ENCODE results near the gene HOXA6.

The HOXA6 gene

GRCh38 chr7:27173511-27173955 is 26.0 kb upstream of the HOXA6 start:
- no peaks in the 10 kb centered on the region for H3K79me2 ChIP-seq (ENCODE audit: insufficient read depth, low read length)
- DNase-seq (no peak), ATAC-seq (ENCODE audit: insufficient read depth, low read depth) (no peak)
- H3K36me3 ChIP-seq (ENCODE audit: insufficient read depth, low read length) = no peaks in the 10 kb centered on the region
- H3K9me3 ChIP-seq (ENCODE audit: insufficient read depth, low read length, severe bottlenecking) = no peaks in the 10 kb centered on the region
- no peak overlapping the region for H3K27ac ChIP-seq (ENCODE audit: low read length)
- no peak overlapping the region for H3K4me2 ChIP-seq (ENCODE audit: insufficient read depth, low read length)
- no peak overlapping the region for H3K4me3 ChIP-seq (ENCODE audit: low read depth in 1 of 2, low read length in 2 of 2)
- H3K4me1 ChIP-seq (ENCODE audit: insufficient read depth, low read length) = no peaks in the 10 kb centered on the region
- peaks cover 10% of the 10 kb centered on the region for H3K27me3 ChIP-seq (ENCODE audit: insufficient read depth, low read length, poor library complexity)
- no peak for TF ChIP-seq EZH2 (IDR thresholded peaks at IDR 0.05; ENCODE audit: borderline replicate concordance, low read depth, low read length, severe bottlenecking)
- no peak for TF ChIP-seq CTCF (IDR thresholded peaks at IDR 0.05; ENCODE audit: borderline replicate concordance, extremely low read depth, low read length, poor library complexity, severe bottlenecking)
- H4K20me1 ChIP-seq (ENCODE audit: insufficient read depth, low read length) = no peaks in the 10 kb centered on the region
- no peak overlapping the region for H3K9ac ChIP-seq (ENCODE audit: low read depth, low read length)
- H2AFZ ChIP-seq (ENCODE audit: low read depth, low read length) = no peak overlapping the region

GRCh38 chr7:27172823-27173510 is 25.4 kb upstream of the HOXA6 start:
- no peak overlapping the region for H3K27ac ChIP-seq (ENCODE audit: low read length)
- no peak for DNase-seq
- no peaks in the 10 kb centered on the region for H4K20me1 ChIP-seq (ENCODE audit: insufficient read depth, low read length)
- peaks cover 10% of the 10 kb centered on the region for H3K27me3 ChIP-seq (ENCODE audit: insufficient read depth, low read length, poor library complexity)
- no peak overlapping the region for H3K9ac ChIP-seq (ENCODE audit: low read depth, low read length)
- ATAC-seq (ENCODE audit: insufficient read depth, low read depth) = no peak
- H3K4me3 ChIP-seq (ENCODE audit: low read depth in 1 of 2, low read length in 2 of 2) = no peak overlapping the region
- TF ChIP-seq CTCF (IDR thresholded peaks at IDR 0.05; ENCODE audit: borderline replicate concordance, extremely low read depth, low read length, poor library complexity, severe bottlenecking) (no peak), EZH2 (IDR thresholded peaks at IDR 0.05; ENCODE audit: borderline replicate concordance, low read depth, low read length, severe bottlenecking) (no peak)
- H3K4me1 ChIP-seq (ENCODE audit: insufficient read depth, low read length) = no peaks in the 10 kb centered on the region
- no peak overlapping the region for H2AFZ ChIP-seq (ENCODE audit: low read depth, low read length)
- no peaks in the 10 kb centered on the region for H3K9me3 ChIP-seq (ENCODE audit: insufficient read depth, low read length, severe bottlenecking)
- no peaks in the 10 kb centered on the region for H3K36me3 ChIP-seq (ENCODE audit: insufficient read depth, low read length)
- no peak overlapping the region for H3K4me2 ChIP-seq (ENCODE audit: insufficient read depth, low read length)
- no peaks in the 10 kb centered on the region for H3K79me2 ChIP-seq (ENCODE audit: insufficient read depth, low read length)

- Histone ChIP-seq H3K79me2 (ENCODE audit: insufficient read depth, low read length) (no peaks in the 10 kb centered on the region), H3K4me2 (ENCODE audit: insufficient read depth, low read length) (no peak overlapping the region), H3K4me1 (ENCODE audit: insufficient read depth, low read length) (no peaks in the 10 kb centered on the region), H3K9ac (ENCODE audit: low read depth, low read length) (no peak overlapping the region), H3K27me3 (ENCODE audit: insufficient read depth, low read length, poor library complexity) (peaks cover 7% of the 10 kb centered on the region), H3K9me3 (ENCODE audit: insufficient read depth, low read length, severe bottlenecking) (no peaks in the 10 kb centered on the region), H2AFZ (ENCODE audit: low read depth, low read length) (no peak overlapping the region), H3K27ac (ENCODE audit: low read length) (no peak overlapping the region), H3K4me3 (ENCODE audit: low read depth in 1 of 2, low read length in 2 of 2) (no peak overlapping the region), H4K20me1 (ENCODE audit: insufficient read depth, low read length) (no peaks in the 10 kb centered on the region), H3K36me3 (ENCODE audit: insufficient read depth, low read length) (no peaks in the 10 kb centered on the region)
- TF ChIP-seq CTCF (IDR thresholded peaks at IDR 0.05; ENCODE audit: borderline replicate concordance, extremely low read depth, low read length, poor library complexity, severe bottlenecking) (no peak), EZH2 (IDR thresholded peaks at IDR 0.05; ENCODE audit: borderline replicate concordance, low read depth, low read length, severe bottlenecking) (no peak)
- DNase-seq (no peak), ATAC-seq (ENCODE audit: insufficient read depth, low read depth) (no peak)
Observed at GRCh38 chr7:27172315-27172774, 24.8 kb upstream of the HOXA6 start.

Measured in DND-41 (cell line).